GM19240 (cell line): ENCODE data around the gene TNFRSF18.

Source experiments
- DNase-seq: peaks from one replicate; pipeline ENCODE4 v3.0.0; 2011; ENCODE audit warnings: low spot score; ENCODE audit not compliant: insufficient read length

Gene TNFRSF18

GRCh38 chr1:1240822-1241587 lies 34.6 kb upstream of the TNFRSF18 start:
- no peak for DNase-seq

DNA sequence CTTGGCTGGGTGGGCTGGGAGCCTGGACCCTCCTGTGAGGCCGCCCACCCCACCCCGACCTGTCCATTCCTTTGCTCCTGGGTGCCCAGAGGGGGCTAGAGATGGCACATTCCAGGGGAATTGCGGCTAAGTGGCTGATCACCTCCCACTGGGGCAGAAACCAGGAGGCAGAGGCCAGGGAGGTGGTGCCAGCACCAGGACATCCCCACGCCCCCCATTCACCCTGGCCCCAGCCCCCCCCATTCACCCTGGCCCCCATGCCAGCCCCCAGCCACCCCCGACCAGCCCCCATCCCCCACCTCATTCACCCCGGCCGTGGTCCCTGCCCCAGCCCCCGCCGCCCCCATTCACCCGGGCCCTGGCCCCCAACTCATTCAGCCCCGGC lies 33.9 kb upstream of the TNFRSF18 start:
- DNase-seq: no peak

DNA sequence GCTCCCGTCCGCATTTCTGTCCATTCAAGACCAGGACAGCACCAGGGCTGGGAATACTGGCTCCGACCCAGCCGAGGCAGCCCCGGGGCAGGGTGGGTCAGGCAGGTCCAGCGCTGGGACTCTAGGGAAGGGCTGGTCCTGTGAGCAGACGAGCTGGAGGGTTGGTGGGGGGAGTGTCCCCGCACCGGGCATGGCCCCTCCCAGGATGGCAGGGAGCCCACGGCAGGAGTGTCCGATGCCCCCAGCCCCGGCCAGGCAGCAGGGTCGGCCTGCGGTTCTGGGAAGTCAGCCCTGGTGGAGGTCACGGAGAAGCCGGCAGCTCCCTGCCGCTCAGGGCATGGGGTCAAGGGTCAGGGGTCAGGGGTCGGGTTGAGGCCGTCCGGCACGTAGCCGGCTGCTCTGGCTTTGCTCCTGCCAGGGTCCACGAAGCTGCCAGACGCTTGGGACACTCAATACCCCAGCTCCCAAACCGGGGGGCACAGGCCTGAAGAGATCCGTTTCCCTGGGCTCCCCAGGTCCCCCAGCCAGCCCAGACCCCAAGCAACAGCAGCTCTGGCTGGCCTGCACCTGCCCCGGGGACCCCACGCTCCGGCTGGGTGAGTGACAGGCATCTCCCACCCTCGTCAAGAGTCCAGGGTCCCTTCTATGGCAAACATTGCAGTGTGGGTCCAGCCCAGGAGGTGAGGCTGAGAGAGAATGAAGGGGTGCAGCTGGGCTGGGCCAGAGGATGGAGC lies 33.4 kb upstream of the TNFRSF18 start:
- DNase-seq: no peak

DNA sequence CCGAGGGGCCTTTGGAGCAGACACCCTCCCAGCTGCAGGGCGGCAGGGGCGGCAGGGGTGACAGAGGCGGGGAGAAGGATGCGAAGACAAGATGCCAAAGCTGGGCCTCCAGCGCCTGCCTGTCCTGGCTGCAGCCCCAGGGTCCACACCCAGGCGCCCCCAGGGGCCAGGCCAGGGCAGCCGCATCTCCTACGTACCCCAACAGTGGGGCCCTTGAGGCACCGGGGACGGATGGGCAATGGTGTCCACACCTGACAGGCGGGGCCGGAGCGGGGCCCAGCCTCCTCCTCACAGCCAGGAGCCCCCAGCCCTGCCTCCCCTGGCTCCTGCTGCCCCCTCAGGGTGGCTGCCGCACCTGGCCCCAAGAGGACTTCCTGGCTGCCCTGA lies 32.8 kb upstream of the TNFRSF18 start:
- no peak for DNase-seq

GRCh38 chr1:1238702-1239178 lies 32.3 kb upstream of the TNFRSF18 start:
- DNase-seq: no peak

GRCh38 chr1:1237874-1238701 lies 31.7 kb upstream of the TNFRSF18 start:
- DNase-seq: no peak

- no peak for DNase-seq
These were observed 30.8 kb upstream of the TNFRSF18 start for GRCh38 chr1:1236945-1237873.

DNA sequence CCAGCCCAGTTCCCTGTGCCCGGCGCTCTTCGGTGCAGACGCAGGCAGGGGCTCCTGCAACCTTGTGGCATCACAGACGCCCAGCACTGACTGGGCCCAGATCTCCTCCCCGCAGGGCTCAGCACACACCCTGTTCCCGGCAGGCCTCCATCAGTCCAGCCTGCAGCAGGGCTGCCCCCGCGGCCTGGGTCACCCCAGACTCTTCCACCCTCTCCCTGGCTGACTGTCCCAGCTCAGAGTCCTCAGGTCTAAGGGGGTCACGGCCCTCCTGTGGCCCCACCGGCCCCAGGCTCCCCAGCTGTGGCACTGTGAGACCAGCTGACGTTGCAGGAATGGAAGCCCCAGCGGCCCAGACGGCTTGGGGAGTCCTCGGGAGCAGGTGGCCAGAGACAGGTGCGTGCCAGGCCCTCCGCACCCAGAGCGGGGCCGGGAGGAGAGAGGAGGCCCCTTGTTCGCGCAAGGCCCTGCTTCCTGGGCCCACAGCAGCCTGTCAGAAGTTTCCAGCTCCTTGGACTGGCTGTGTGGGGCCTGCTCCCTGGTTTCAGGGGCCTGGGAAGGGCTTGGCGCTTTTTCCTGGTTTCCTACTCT lies 29.9 kb upstream of the TNFRSF18 start:
- DNase-seq: no peak

DNA sequence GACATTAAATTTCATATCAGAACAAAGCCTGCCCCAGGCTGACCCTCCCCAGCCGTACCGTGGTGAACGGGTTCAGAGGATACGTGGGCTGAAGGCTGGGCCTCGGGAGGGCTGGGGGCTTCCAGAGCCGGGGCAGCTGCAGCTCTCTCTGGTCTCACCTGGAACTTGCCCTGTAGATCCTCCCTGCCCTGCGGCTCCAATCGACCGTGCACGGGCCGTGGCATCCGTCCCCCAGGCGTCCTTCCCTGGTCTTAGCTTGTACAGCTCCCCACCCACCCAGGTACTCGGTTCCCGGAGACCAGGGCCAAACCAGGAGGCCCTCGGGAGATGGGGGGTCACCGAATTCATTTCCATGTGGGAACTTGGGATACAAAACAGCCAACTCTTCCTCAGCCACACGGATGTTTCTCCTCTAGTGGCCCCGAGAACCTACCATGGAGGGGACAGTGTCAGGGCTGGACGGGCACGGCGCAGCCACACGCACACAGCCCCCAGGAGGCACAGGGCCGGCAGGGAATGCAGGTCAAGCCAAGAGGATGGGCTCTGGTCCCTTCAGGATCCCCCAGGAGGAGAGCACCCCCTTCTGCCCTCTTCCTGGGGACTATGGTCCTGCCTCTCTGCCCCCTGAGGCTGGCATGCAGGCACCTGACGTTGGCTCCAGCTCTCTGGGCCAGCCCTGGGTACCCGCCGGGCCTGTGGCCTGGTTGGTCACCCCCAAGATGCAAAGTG lies 28.8 kb upstream of the TNFRSF18 start:
- no peak for DNase-seq

DNA sequence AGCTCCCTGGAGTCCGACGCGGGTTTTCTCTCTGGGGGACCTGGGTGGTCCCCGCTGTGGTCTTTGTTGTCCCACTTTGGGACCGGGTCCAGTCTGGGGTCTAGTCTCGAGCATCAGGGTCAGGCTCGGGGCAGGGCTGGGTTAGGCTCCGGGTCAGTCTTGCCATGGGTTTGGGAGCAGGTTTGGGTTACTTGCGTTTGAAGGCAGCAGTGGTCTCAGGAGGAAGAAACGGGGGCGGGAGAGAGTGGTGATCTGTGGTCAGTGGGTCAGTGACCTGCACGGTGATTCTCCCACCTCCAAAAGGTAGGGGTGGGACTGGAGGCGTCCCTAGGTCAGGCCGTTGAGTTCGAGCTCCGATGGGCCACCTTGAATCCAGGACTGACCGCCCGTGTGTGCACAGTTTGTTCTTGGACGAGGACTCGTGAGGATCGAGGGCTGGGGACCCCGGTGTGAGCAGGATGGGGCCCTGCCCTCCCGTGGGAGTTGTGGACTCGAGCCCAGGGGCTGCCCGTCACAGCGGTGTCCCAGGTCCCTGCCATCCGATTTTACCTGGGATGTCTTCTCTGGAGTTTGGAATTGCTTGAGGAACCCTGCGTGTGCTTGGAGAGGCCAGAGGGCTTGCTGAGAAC lies 27.9 kb upstream of the TNFRSF18 start:
- no peak for DNase-seq

- DNase-seq: no peak
These were observed 27.1 kb upstream of the TNFRSF18 start for GRCh38 chr1:1233567-1233892.

- DNase-seq: no peak
These were observed 26.6 kb upstream of the TNFRSF18 start for GRCh38 chr1:1232796-1233566.

DNA sequence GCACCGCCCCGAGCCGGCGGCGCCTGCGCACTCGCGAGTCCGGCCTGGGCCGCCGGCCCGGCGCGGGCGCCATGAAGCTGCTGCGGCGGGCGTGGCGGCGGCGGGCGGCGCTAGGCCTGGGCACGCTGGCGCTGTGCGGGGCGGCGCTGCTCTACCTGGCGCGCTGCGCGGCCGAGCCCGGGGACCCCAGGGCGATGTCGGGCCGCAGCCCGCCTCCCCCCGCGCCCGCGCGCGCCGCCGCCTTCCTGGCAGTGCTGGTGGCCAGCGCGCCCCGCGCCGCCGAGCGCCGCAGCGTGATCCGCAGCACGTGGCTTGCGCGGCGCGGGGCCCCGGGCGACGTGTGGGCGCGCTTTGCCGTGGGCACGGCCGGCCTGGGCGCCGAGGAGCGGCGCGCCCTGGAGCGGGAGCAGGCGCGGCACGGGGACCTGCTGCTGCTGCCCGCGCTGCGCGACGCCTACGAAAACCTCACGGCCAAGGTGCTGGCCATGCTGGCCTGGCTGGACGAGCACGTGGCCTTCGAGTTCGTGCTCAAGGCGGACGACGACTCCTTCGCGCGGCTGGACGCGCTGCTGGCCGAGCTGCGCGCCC lies 25.9 kb upstream of the TNFRSF18 start, which contains the start of gene B3GALT6:
TSS of gene B3GALT6 (plus strand) at position 30 of the 588 bp plus-strand sequence. CDS start at position 72, 42 bp downstream.
- DNase-seq: no peak

GRCh38 chr1:1231400-1232207 lies 25.2 kb upstream of the TNFRSF18 start, which contains the start of gene SDF4:
TSS of gene SDF4 (minus strand) at chr1:1232001. CDS start at chr1:1228772, 3,229 bp downstream.
- peak; percentile 100 for DNase-seq

GRCh38 chr1:1230656-1231399 lies 24.4 kb upstream of the TNFRSF18 start:
- no peak for DNase-seq

- DNase-seq: no peak
These were observed 23.4 kb upstream of the TNFRSF18 start for GRCh38 chr1:1229770-1230169.
